GM12891 (cell line): ENCODE measurements around the gene NSUN7.

Experiments used
- POLR2A ChIP-seq: IDR thresholded peaks from 2 replicates; pipeline ENCODE4 v1.6.1; 2011; ENCODE audit warnings: low read depth, low read length, control low read depth
- POLR2AphosphoS5 ChIP-seq: IDR thresholded peaks from 2 replicates; pipeline ENCODE4 v1.6.1; 2011; ENCODE audit warnings: low read depth, low read length, control low read depth
- TAF1 ChIP-seq: IDR thresholded peaks from 2 replicates; pipeline ENCODE4 v1.6.1; 2011; ENCODE audit warnings: low read depth, low read length, control low read depth

DNA sequence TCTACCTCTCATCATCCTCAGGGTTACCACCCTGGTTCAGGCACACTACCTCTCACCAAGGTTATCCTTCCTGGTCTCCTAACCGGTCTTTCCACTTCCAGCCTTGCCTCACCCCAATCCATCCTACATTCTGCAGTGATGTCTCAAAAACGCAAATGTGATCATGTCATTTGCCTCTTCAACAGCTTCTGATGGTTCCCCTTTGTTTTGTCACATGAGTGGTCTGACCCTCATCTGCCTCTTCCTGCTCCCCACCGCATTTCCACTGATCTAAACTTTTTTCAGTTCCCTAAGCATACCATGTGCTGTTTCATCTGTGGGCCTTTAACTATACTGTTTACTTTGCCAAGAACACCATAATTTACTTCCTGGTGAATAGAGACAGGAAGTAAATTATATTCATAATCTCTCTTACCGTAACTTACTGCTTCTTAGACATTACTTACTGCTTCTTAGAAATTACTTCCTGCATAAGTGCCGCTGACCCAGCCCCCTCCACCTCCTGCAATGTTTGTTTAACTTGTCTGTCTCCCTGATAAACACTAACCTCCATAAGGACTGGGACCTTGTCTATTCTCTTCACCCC lies 27.1 kb upstream of the NSUN7 start:
- TF ChIP-seq POLR2A (no peak), TAF1 (0 out of 2 replicates have a peak, but pooled peaks have one; percentile 14), POLR2AphosphoS5 (no peak)
